Brain microvascular endothelial cell (primary cell): ENCODE results near the gene LTBP3.

Source experiments
- DNase-seq: peaks from one replicate; pipeline ENCODE4 v3.0.0-alpha.2; 2020
- H3K27ac ChIP-seq: fragments of 250-450 bp; sonication (Bioruptor Pico); 2 replicates; pipeline ENCODE4 v1.5.1; 2020; ENCODE audit warnings: mild to moderate bottlenecking, moderate library complexity
- H3K27me3 ChIP-seq: fragments of 250-450 bp; sonication (Bioruptor Pico); replicated peaks from 2 replicates; pipeline ENCODE4 v1.5.1; 2020; ENCODE audit warnings: mild to moderate bottlenecking
- H3K36me3 ChIP-seq: fragments of 250-450 bp; sonication (Bioruptor Pico); replicated peaks from 2 replicates; pipeline ENCODE4 v1.5.1; 2020; ENCODE audit warnings: mild to moderate bottlenecking
- H3K4me3 ChIP-seq: 2 replicates; pipeline ENCODE4 v1.5.1; 2011; ENCODE audit warnings: low read depth, mild to moderate bottlenecking, control low read depth, low read length, moderate library complexity
- CTCF ChIP-seq: IDR thresholded peaks from 2 replicates; pipeline ENCODE4 v1.5.1; 2011; ENCODE audit warnings: low read depth, mild to moderate bottlenecking, moderate library complexity, low read length, control low read depth, inconsistent platforms; ENCODE audit errors: missing control alignments
- in situ Hi-C: cut with HindIII; loops from 2 replicates; pipeline ENCODE4 v1.10.0; 2017; ENCODE audit warnings: low sequenced_read_pairs, low pct_ligation_motif_present

The LTBP3 gene

GRCh38 chr11:65586676-65587075 is 28.5 kb upstream of the LTBP3 start:
- H3K27ac ChIP-seq, result no peak overlapping the region
- in situ Hi-C loops, result no loop called here
- no peaks in the 10 kb centered on the region for H3K27me3 ChIP-seq
- H3K36me3 ChIP-seq, result peaks cover 20% of the 10 kb centered on the region
- DNase-seq, result no peak
- H3K4me3 ChIP-seq, result no peak overlapping the region
- no peak for TF ChIP-seq CTCF

GRCh38 chr11:65586247-65586630 is 28.1 kb upstream of the LTBP3 start:
- in situ Hi-C loops, result no loop called here
- TF ChIP-seq CTCF, result no peak

DNA sequence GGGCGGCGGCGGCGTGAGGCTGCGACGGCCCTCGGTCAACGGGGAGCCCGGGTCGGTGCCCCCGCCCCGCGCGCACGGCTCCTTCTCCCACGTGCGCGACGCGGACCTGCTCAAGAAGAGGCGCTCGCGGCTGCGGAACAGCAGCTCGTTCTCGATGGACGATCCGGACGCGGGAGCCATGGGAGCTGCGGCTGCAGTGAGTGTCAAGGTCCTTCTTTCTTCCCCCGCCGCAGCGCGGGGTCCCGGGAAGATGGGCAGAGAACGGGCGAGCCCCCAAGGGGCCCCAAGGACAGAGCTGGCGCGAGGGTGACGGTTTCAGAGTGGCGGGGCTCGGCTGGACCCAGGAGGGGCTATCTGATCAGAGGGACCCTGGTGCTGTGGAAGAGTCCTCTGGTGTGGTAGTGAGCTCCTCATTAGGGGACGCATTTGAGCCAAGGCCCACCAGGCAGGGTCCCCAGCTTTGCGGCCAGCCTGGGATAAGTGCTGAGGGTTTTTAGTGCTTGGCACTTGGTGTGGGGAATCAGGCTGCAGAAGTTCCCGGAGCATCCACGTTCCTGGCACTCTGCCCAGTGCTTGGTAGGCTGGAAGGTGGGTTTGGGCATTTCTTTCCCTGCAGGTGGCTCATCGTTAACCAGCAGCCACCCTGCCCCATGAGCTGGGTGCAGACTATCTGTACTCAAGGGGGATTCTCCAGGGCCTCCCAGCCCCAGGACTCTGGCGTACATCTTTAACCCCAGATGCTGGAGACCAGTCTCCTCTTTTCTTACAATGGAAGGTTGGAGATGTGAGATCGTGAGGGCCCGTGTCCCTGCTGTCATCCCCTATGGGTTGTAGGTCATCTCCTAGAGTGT is 27.5 kb upstream of the LTBP3 start:
- Histone ChIP-seq H3K27me3 (no peaks in the 10 kb centered on the region), H3K27ac (no peak overlapping the region), H3K4me3 (no peak overlapping the region), H3K36me3 (peaks cover 25% of the 10 kb centered on the region)
- TF ChIP-seq CTCF, result no peak
- DNase-seq, result no peak
- in situ Hi-C loops, result no loop called here

More at GRCh38 chr11:65586247-65586630, 28.1 kb upstream of the LTBP3 start:
- Histone ChIP-seq H3K27ac (no peak overlapping the region), H3K4me3 (no peak overlapping the region), H3K36me3 (peaks cover 23% of the 10 kb centered on the region), H3K27me3 (no peaks in the 10 kb centered on the region)
- DNase-seq, result no peak

- TF ChIP-seq CTCF, result no peak
- DNase-seq, result no peak
- Histone ChIP-seq H3K4me3 (no peak overlapping the region), H3K27me3 (no peaks in the 10 kb centered on the region), H3K36me3 (peaks cover 33% of the 10 kb centered on the region), H3K27ac (no peak overlapping the region)
- in situ Hi-C loops, result no loop called here
Measured at GRCh38 chr11:65584723-65585171, 26.6 kb upstream of the LTBP3 start.

- no peak for DNase-seq
- Histone ChIP-seq H3K27ac (no peak overlapping the region), H3K27me3 (no peaks in the 10 kb centered on the region), H3K36me3 (peaks cover 36% of the 10 kb centered on the region), H3K4me3 (no peak overlapping the region)
- no peak for TF ChIP-seq CTCF
- in situ Hi-C loops, result no loop called here
Measured at GRCh38 chr11:65584106-65584505, 25.9 kb upstream of the LTBP3 start.

DNA sequence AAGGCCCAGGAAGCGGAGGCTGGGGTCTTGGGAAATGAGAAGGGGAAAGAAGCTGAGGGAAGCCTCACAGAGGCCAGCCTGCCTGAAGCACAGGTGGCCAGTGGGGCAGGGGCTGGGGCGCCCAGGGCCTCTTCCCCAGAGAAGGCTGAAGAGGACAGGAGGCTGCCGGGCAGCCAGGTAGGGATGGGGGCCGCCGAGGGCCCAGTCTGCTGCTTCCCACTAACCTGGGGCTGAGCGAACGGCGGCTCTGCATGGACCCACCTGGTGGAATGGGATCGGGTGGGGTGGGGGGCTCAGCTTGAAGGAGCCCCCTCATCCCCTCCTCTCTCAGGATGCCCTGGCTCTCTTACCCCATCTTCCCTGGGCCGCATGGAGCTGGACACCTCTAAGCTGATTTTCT is 25.4 kb upstream of the LTBP3 start:
- DNase-seq, result no peak
- peaks cover 36% of the 10 kb centered on the region for H3K36me3 ChIP-seq
- TF ChIP-seq CTCF, result no peak
- in situ Hi-C loops, result no loop called here
- H3K4me3 ChIP-seq, result no peak overlapping the region
- H3K27ac ChIP-seq, result no peak overlapping the region
- H3K27me3 ChIP-seq, result no peaks in the 10 kb centered on the region
